ENCODE results near the gene TMOD2. TPM values are rescaled to one million over a fixed set of nuclear protein-coding genes. Genes with fewer than 3 reads are reported as not detected.
"Not testable (repeated sequence)": the region's sequence is repeated elsewhere in the genome, so short reads cannot be mapped to it uniquely, and the experiment has no call there.

The TMOD2 gene
- polyA plus RNA-seq, 1 donor (not counting 4 experiments of a cell fraction or from before 2014, with no cell fraction given), result 5.2 TPM

DNA sequence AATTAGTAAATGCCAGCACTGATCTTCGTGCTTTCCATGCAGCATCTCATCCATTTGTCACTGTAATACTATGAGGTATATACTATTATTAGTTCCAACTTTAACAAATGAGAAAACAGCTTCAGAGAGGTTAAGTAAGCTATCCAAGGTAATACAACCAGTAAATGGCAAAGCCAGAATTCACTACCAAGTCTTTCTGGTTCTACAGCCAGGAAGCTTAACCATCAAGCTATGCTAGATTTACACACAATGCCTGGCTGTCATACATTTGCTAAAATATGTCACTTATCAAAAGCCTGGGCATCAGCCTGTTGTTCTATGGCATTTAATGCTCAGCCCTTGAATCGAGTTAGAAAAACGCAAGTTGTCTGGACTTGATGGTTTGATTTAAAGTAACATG is 32.6 kb downstream of the TMOD2 start:
- Histone ChIP-seq H3K9me3 (ENCODE audit: control insufficient read depth, low read depth, low read length) (no peaks in the 10 kb centered on the region), H3K79me2 (ENCODE audit: control insufficient read depth, insufficient read depth, low read length) (no peaks in the 10 kb centered on the region), H4K20me1 (ENCODE audit: control insufficient read depth, extremely low read depth, insufficient read depth, low read length) (no peaks in the 10 kb centered on the region), H2AFZ (ENCODE audit: control insufficient read depth, low read length) (no peak overlapping the region), H3K4me3 (ENCODE audit: control insufficient read depth in 2 of 3, extremely low read depth in 1 of 3, insufficient read depth in 2 of 3, low read depth in 1 of 3, low read length in 3 of 3) (no peak overlapping the region), H3K27me3 (ENCODE audit: control insufficient read depth, extremely low read depth, insufficient read depth, low read length) (no peaks in the 10 kb centered on the region), H3K4me2 (ENCODE audit: control insufficient read depth, extremely low read depth, insufficient read depth, low read depth, low read length) (no peak overlapping the region), H3K36me3 (ENCODE audit: control insufficient read depth in 2 of 2, extremely low read depth in 1 of 2, insufficient read depth in 2 of 2, low read length in 2 of 2) (no peaks in the 10 kb centered on the region), H3K4me1 (ENCODE audit: control insufficient read depth, extremely low read depth, insufficient read depth, low read length) (peaks cover 11% of the 10 kb centered on the region), H3K27ac (ENCODE audit: control insufficient read depth, insufficient read depth, low read length) (no peak overlapping the region), H3K9ac (ENCODE audit: control insufficient read depth, extremely low read depth, insufficient read depth, low read length) (no peak overlapping the region), H3K9me1 (ENCODE audit: control insufficient read depth, extremely low read depth, insufficient read depth, low read length) (no peaks in the 10 kb centered on the region)
- dilution Hi-C loops (cut with MboI; ENCODE audit: extremely low pct_ligation_motif_present, low sequenced_read_pairs), result no loop called here
- no peak for FAIRE-seq
- TF ChIP-seq EZH2 (IDR thresholded peaks at IDR 0.05; ENCODE audit: low read length), result no peak
- no peak for TF ChIP-seq CTCF (optimal IDR thresholded peaks at IDR 0.05 in 1 of 3, IDR thresholded peaks at IDR 0.05 in 1 of 3, conservative IDR thresholded peaks at IDR 0.05 in 1 of 3; ENCODE audit: extremely low read depth in 1 of 3, insufficient read depth in 2 of 3, low read length in 3 of 3)
- no peak for DNase-seq (ENCODE audit: low read depth, low spot score)

- H3K36me3 ChIP-seq (ENCODE audit: control insufficient read depth in 2 of 2, extremely low read depth in 1 of 2, insufficient read depth in 2 of 2, low read length in 2 of 2); H3K9me3 ChIP-seq (ENCODE audit: control insufficient read depth, low read depth, low read length); H3K4me1 ChIP-seq (ENCODE audit: control insufficient read depth, extremely low read depth, insufficient read depth, low read length); dilution Hi-C loops (cut with MboI; ENCODE audit: extremely low pct_ligation_motif_present, low sequenced_read_pairs); H3K9ac ChIP-seq (ENCODE audit: control insufficient read depth, extremely low read depth, insufficient read depth, low read length); H2AFZ ChIP-seq (ENCODE audit: control insufficient read depth, low read length); H3K4me2 ChIP-seq (ENCODE audit: control insufficient read depth, extremely low read depth, insufficient read depth, low read depth, low read length); H3K4me3 ChIP-seq (ENCODE audit: control insufficient read depth in 2 of 3, extremely low read depth in 1 of 3, insufficient read depth in 2 of 3, low read depth in 1 of 3, low read length in 3 of 3); H3K27ac ChIP-seq (ENCODE audit: control insufficient read depth, insufficient read depth, low read length); H3K9me1 ChIP-seq (ENCODE audit: control insufficient read depth, extremely low read depth, insufficient read depth, low read length); DNase-seq (ENCODE audit: low read depth, low spot score); H3K79me2 ChIP-seq (ENCODE audit: control insufficient read depth, insufficient read depth, low read length); H3K27me3 ChIP-seq (ENCODE audit: control insufficient read depth, extremely low read depth, insufficient read depth, low read length); FAIRE-seq; H4K20me1 ChIP-seq (ENCODE audit: control insufficient read depth, extremely low read depth, insufficient read depth, low read length): not testable (repeated sequence)
Observed at GRCh38 chr15:51787130-51787529, 35.7 kb downstream of the TMOD2 start.

- H4K20me1 ChIP-seq (ENCODE audit: control insufficient read depth, extremely low read depth, insufficient read depth, low read length); H2AFZ ChIP-seq (ENCODE audit: control insufficient read depth, low read length); H3K9ac ChIP-seq (ENCODE audit: control insufficient read depth, extremely low read depth, insufficient read depth, low read length); FAIRE-seq; H3K9me3 ChIP-seq (ENCODE audit: control insufficient read depth, low read depth, low read length); H3K9me1 ChIP-seq (ENCODE audit: control insufficient read depth, extremely low read depth, insufficient read depth, low read length); H3K79me2 ChIP-seq (ENCODE audit: control insufficient read depth, insufficient read depth, low read length); H3K27me3 ChIP-seq (ENCODE audit: control insufficient read depth, extremely low read depth, insufficient read depth, low read length); H3K4me3 ChIP-seq (ENCODE audit: control insufficient read depth in 2 of 3, extremely low read depth in 1 of 3, insufficient read depth in 2 of 3, low read depth in 1 of 3, low read length in 3 of 3); H3K4me2 ChIP-seq (ENCODE audit: control insufficient read depth, extremely low read depth, insufficient read depth, low read depth, low read length); H3K36me3 ChIP-seq (ENCODE audit: control insufficient read depth in 2 of 2, extremely low read depth in 1 of 2, insufficient read depth in 2 of 2, low read length in 2 of 2); H3K27ac ChIP-seq (ENCODE audit: control insufficient read depth, insufficient read depth, low read length); dilution Hi-C loops (cut with MboI; ENCODE audit: extremely low pct_ligation_motif_present, low sequenced_read_pairs); DNase-seq (ENCODE audit: low read depth, low spot score); H3K4me1 ChIP-seq (ENCODE audit: control insufficient read depth, extremely low read depth, insufficient read depth, low read length): not testable (repeated sequence)
Observed at GRCh38 chr15:51792474-51792873, 41.1 kb downstream of the TMOD2 start.
